Measurements from ENCODE around the gene FBN3.

The FBN3 gene

GRCh38 chr19:8148410-8149260 is 757 bp downstream of the FBN3 start:
- DNase-seq (ENCODE audit: low read depth in 2 of 2), result no peak

GRCh38 chr19:8148088-8148409 is 1.3 kb downstream of the FBN3 start:
- DNase-seq (ENCODE audit: low read depth in 2 of 2), result no peak

- DNase-seq (ENCODE audit: low read depth in 2 of 2), result no peak
Measured at GRCh38 chr19:8147582-8147978, 1.8 kb downstream of the FBN3 start.

GRCh38 chr19:8146877-8147581 is 2.4 kb downstream of the FBN3 start:
- no peak for DNase-seq (ENCODE audit: low read depth in 2 of 2)

GRCh38 chr19:8144273-8144995 is 5.0 kb downstream of the FBN3 start:
- DNase-seq (ENCODE audit: low read depth in 2 of 2), result no peak

- no peak for DNase-seq (ENCODE audit: low read depth in 2 of 2)
Measured at GRCh38 chr19:8143041-8143440, 6.4 kb downstream of the FBN3 start.

GRCh38 chr19:8142513-8142900 is 6.9 kb downstream of the FBN3 start:
- DNase-seq (ENCODE audit: low read depth in 2 of 2), result no peak

- no peak for DNase-seq (ENCODE audit: low read depth in 2 of 2)
Measured at GRCh38 chr19:8141726-8142512, 7.5 kb downstream of the FBN3 start.

- DNase-seq (ENCODE audit: low read depth in 2 of 2), result no peak
Measured at GRCh38 chr19:8138201-8138600, 11.2 kb downstream of the FBN3 start.

- no peak for DNase-seq (ENCODE audit: low read depth in 2 of 2)
Measured at GRCh38 chr19:8137425-8137824, 12.0 kb downstream of the FBN3 start.

- DNase-seq (ENCODE audit: low read depth in 2 of 2), result no peak
Measured at GRCh38 chr19:8135946-8136618, 13.3 kb downstream of the FBN3 start.

GRCh38 chr19:8132858-8133458 is 16.4 kb downstream of the FBN3 start:
- no peak for DNase-seq (ENCODE audit: low read depth in 2 of 2)

GRCh38 chr19:8131517-8131916 is 17.9 kb downstream of the FBN3 start:
- no peak for DNase-seq (ENCODE audit: low read depth in 2 of 2)

- DNase-seq (ENCODE audit: low read depth in 2 of 2), result no peak
Measured at GRCh38 chr19:8129061-8129618, 20.3 kb downstream of the FBN3 start.

- DNase-seq (ENCODE audit: low read depth in 2 of 2), result no peak
Measured at GRCh38 chr19:8128551-8128950, 20.8 kb downstream of the FBN3 start.

GRCh38 chr19:8127311-8127710 is 22.1 kb downstream of the FBN3 start:
- DNase-seq (ENCODE audit: low read depth in 2 of 2), result no peak

- no peak for DNase-seq (ENCODE audit: low read depth in 2 of 2)
Measured at GRCh38 chr19:8126511-8126910, 22.9 kb downstream of the FBN3 start.

- DNase-seq (ENCODE audit: low read depth in 2 of 2), result no peak
Measured at GRCh38 chr19:8126008-8126407, 23.4 kb downstream of the FBN3 start.

GRCh38 chr19:8123683-8124082 is 25.7 kb downstream of the FBN3 start:
- no peak for DNase-seq (ENCODE audit: low read depth in 2 of 2)

GRCh38 chr19:8120636-8121480 is 28.5 kb downstream of the FBN3 start:
- DNase-seq (ENCODE audit: low read depth in 2 of 2), result no peak
